Osteocyte (in vitro differentiated cells): ENCODE data around the gene TMPRSS3. TPM values are rescaled to one million over a fixed set of nuclear protein-coding genes. Genes with fewer than 3 reads are reported as not detected.
A peak's percentile ranks its signal among the peaks of the same experiment; 100 is the strongest.

Experiments used
- DNase-seq: peaks from one replicate; pipeline ENCODE4 v3.0.0; 2021; ENCODE audit warnings: mixed read lengths; ENCODE audit not compliant: unreplicated experiment; ENCODE audit errors: extremely low spot score
- H3K27ac Mint-ChIP-seq: one replicate; pipeline ENCODE4 v1.8.0; 2021; ENCODE audit warnings: mild to moderate bottlenecking, mixed read lengths; ENCODE audit not compliant: unreplicated experiment
- H3K27me3 Mint-ChIP-seq: one replicate; pipeline ENCODE4 v1.8.0; 2021; ENCODE audit warnings: mixed read lengths; ENCODE audit not compliant: unreplicated experiment
- H3K36me3 Mint-ChIP-seq: one replicate; pipeline ENCODE4 v1.8.0; 2021; ENCODE audit warnings: mixed read lengths; ENCODE audit not compliant: unreplicated experiment
- H3K4me1 Mint-ChIP-seq: one replicate; pipeline ENCODE4 v1.8.0; 2021; ENCODE audit warnings: mixed read lengths; ENCODE audit not compliant: unreplicated experiment
- H3K4me3 Mint-ChIP-seq: one replicate; pipeline ENCODE4 v1.8.0; 2021; ENCODE audit warnings: mild to moderate bottlenecking, moderate library complexity, mixed read lengths; ENCODE audit not compliant: unreplicated experiment
- H3K9me3 Mint-ChIP-seq: one replicate; pipeline ENCODE4 v1.8.0; 2021; ENCODE audit warnings: mixed read lengths; ENCODE audit not compliant: unreplicated experiment
- CTCF ChIP-seq: fragments of 200-600 bp; sonication (generic); IDR thresholded peaks from 2 replicates; pipeline ENCODE4 v1.5.0; 2021; ENCODE audit warnings: antibody characterized with exemption, mild to moderate bottlenecking, moderate library complexity
- total RNA-seq: library from RNA; stranded (reverse); gene quantifications from 2 replicates; pipeline ENCODE4 v1.2.1, GENCODE V29; 2021

TMPRSS3 gene
- total RNA-seq, 1 donor from 2014 or later: not detected

DNA sequence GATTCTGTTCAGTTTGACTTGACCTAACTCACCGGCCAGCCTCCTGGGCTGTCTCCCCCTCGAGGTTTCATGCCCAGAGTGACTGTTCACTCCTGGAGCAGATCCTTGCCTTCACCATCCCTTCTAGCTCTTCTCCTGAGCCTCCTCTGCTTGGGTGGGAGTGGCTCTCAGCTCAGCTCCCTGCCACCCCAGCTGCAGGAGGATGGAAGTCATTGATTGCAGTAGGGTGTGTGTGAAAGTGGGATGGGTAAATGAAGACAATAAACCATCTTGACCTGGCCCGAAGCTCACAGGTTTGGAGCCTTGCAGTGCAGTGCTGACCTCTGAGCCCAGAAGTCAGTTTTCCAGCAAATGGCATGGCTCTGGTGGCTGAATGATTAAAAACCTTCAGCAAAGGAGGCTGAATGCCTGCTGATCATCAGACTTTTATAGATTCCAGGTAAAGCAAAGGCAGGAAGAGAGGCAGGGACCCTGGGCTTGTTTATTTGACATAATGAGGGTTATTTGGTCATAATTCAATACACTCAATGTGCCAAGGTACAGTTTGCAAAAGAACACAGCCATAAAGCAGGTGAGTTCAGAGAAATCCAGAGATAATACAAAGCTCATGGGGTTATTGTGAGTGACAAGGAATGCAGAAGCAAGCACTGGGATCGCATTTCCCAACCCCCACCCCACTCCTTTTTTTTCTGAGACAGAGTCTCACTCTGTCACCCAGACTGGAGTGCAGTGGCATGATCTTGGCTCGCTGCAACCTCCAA, 63.1 kb downstream of the TMPRSS3 start:
- peaks cover 73% of the 10 kb centered on the region for H3K27me3 Mint-ChIP-seq
- peak; percentile 63 for DNase-seq
- no peak overlapping the region for H3K27ac Mint-ChIP-seq
- H3K9me3 Mint-ChIP-seq: peaks cover 17% of the 10 kb centered on the region
- peaks cover 3% of the 10 kb centered on the region for H3K36me3 Mint-ChIP-seq
- no peak overlapping the region for H3K4me3 Mint-ChIP-seq
- H3K4me1 Mint-ChIP-seq: peaks cover under 1% of the 10 kb centered on the region
- no peak for TF ChIP-seq CTCF

- TF ChIP-seq CTCF: no peak
- DNase-seq: no peak
- Mint-ChIP-seq H3K27ac (no peak overlapping the region), H3K36me3 (peaks cover 3% of the 10 kb centered on the region), H3K4me1 (no peaks in the 10 kb centered on the region), H3K27me3 (peaks cover 73% of the 10 kb centered on the region), H3K9me3 (peaks cover 17% of the 10 kb centered on the region), H3K4me3 (no peak overlapping the region)
Measured at GRCh38 chr21:42331660-42332059, 64.2 kb downstream of the TMPRSS3 start.

- DNase-seq: peak; percentile 4
- Mint-ChIP-seq H3K4me3 (no peak overlapping the region), H3K27ac (no peak overlapping the region), H3K9me3 (peaks cover 18% of the 10 kb centered on the region), H3K36me3 (peaks cover 3% of the 10 kb centered on the region), H3K27me3 (peaks cover 69% of the 10 kb centered on the region), H3K4me1 (peaks cover under 1% of the 10 kb centered on the region)
- no peak for TF ChIP-seq CTCF
Measured at GRCh38 chr21:42330380-42331371, 65.2 kb downstream of the TMPRSS3 start.

GRCh38 chr21:42324896-42325295, 71.0 kb downstream of the TMPRSS3 start:
- TF ChIP-seq CTCF: no peak
- peaks cover 3% of the 10 kb centered on the region for H3K9me3 Mint-ChIP-seq
- H3K4me1 Mint-ChIP-seq: peaks cover 9% of the 10 kb centered on the region
- H3K36me3 Mint-ChIP-seq: no peaks in the 10 kb centered on the region
- peak; percentile 57 for DNase-seq
- H3K27me3 Mint-ChIP-seq: peaks cover 61% of the 10 kb centered on the region
- peak overlapping the region; percentile 8 for H3K27ac Mint-ChIP-seq
- no peak overlapping the region for H3K4me3 Mint-ChIP-seq

Other genes with a start within 250 kb of the TMPRSS3 start
- gene ABCG1, start 176.9 kb downstream of the TMPRSS3 start, total RNA-seq: 16.5 TPM in 2 replicates
- gene TFF3, start 80.6 kb downstream of the TMPRSS3 start, total RNA-seq: 46.1 and 50.3 TPM in 2 replicates
- gene TFF2, start 45.1 kb downstream of the TMPRSS3 start, total RNA-seq: not detected in 2 replicates
- not detected in 2 replicates for gene TFF1, start 29.5 kb downstream of the TMPRSS3 start, total RNA-seq
- gene UBASH3A, start 7.8 kb upstream of the TMPRSS3 start, total RNA-seq: not detected in 2 replicates
- gene RSPH1, start 100.2 kb upstream of the TMPRSS3 start, total RNA-seq: 0.19 and 0.34 TPM in 2 replicates
- 13.2 and 13.5 TPM in 2 replicates for gene SLC37A1, start 117.8 kb upstream of the TMPRSS3 start, total RNA-seq